Lung (tissue), 12 donors: Measurements from ENCODE around the gene PRG2. TPM values are rescaled to one million over a fixed set of nuclear protein-coding genes. Genes with fewer than 3 reads are reported as not detected.

Experiments used
- ATAC-seq: fragments of 200-7000 bp; cut with Tn5 transposase; one replicate; pipeline ENCODE4 v1.9.1; 2020; ENCODE audit warnings: moderate number of reproducible peaks; ENCODE audit not compliant: insufficient read depth, low FRiP score
- DNase-seq, 3 donors: peaks; one replicate each; pipeline ENCODE4 v3.0.0-alpha.2; 2013 to 2017
- H3K27ac ChIP-seq, 2 donors: one replicate each; pipeline ENCODE4 v1.5.1; 2013; ENCODE audit warnings: mild to moderate bottlenecking in 2 of 2, moderate library complexity in 2 of 2, control low read depth in 1 of 2, inconsistent platforms in 1 of 2, low read depth in 1 of 2, low read length in 1 of 2
- H3K27me3 ChIP-seq, 3 donors: one replicate each; pipeline ENCODE4 v1.5.1; 2013; ENCODE audit warnings: low read length in 2 of 3; ENCODE audit not compliant: control insufficient read depth in 3 of 3, insufficient read depth in 3 of 3
- H3K36me3 ChIP-seq, 4 donors: one replicate each; pipeline ENCODE4 v1.5.1; 2013; ENCODE audit warnings: low read length in 4 of 4, mild to moderate bottlenecking in 1 of 4, moderate library complexity in 1 of 4; ENCODE audit not compliant: control insufficient read depth in 4 of 4, insufficient read depth in 4 of 4
- H3K4me1 ChIP-seq, 5 donors: one replicate each; pipeline ENCODE4 v1.5.1; 2013; ENCODE audit warnings: low read length in 5 of 5, mild to moderate bottlenecking in 2 of 5, moderate library complexity in 1 of 5; ENCODE audit not compliant: control insufficient read depth in 5 of 5, insufficient read depth in 5 of 5
- H3K4me3 ChIP-seq: one replicate; pipeline ENCODE4 v1.5.1; 2013; ENCODE audit warnings: mild to moderate bottlenecking, control low read depth, moderate library complexity
- H3K9ac ChIP-seq, 2 donors: one replicate each; pipeline ENCODE4 v1.5.1; 2013; ENCODE audit warnings: low read length in 2 of 2, control low read depth in 1 of 2; ENCODE audit not compliant: insufficient read depth in 1 of 2
- H3K9me3 ChIP-seq, 4 donors: one replicate each; pipeline ENCODE4 v1.5.1; 2013; ENCODE audit warnings: low read length in 3 of 4, mild to moderate bottlenecking in 1 of 4, moderate library complexity in 1 of 4; ENCODE audit not compliant: control insufficient read depth in 4 of 4, insufficient read depth in 3 of 4
- CTCF ChIP-seq: IDR thresholded peaks from 2 replicates; pipeline ENCODE4 v1.5.1; 2012; ENCODE audit warnings: mild to moderate bottlenecking; ENCODE audit errors: control extremely low read depth, extremely low read depth
- WGBS, 2 donors: extraction: QIAGEN DNeasy Blood & Tissue Kit; methylation state at CpG; one replicate each; pipeline ENCODE4 v1.1.7; 2013; 5-methylcytosine and 5-hydroxymethylcytosine counted together
- polyA plus RNA-seq, 2 donors: library from polyadenylated mRNA; stranded (reverse); fragments of 200-250 nt; gene quantifications; one replicate each; pipeline ENCODE4 v1.2.1, GENCODE V29; 2013
- total RNA-seq, 2 donors: library from RNA; depleted of rRNA in 1 of 2; stranded (reverse); fragments of >200 nt in 1 of 2; gene quantifications; one replicate each; pipeline ENCODE4 v1.2.1, GENCODE V29; 2014 to 2021
- donor health status: control.
- donor health status: control.
- donor health status: Bipolar disorder and iron deficiency.
- donor health status: healthy.
- donor health status: DM: yes; HTN: yes; CAD: no.

The PRG2 gene
- total and polyA plus RNA-seq, 4 donors: 0.68 to 5.3 (median 0.83) TPM

- Histone ChIP-seq H3K4me1 (no peaks in the 10 kb centered on the region), H3K9me3 (no peaks in the 10 kb centered on the region), H3K36me3 (no peaks in the 10 kb centered on the region), H3K27ac (no peak overlapping the region), H3K27me3 (peaks cover 0 to 2% (median 0%) of the 10 kb centered on the region in 3 donors), H3K9ac (no peak overlapping the region), H3K4me3 (no peak overlapping the region)
- DNase-seq (no peak), ATAC-seq (no peak)
- 92 to 93% methylated on average over 4 of the region's 4 CpGs for WGBS, 2 donors
- TF ChIP-seq CTCF: no peak
Measured at GRCh38 chr11:57399972-57400578, 9.6 kb upstream of the PRG2 start.

DNA sequence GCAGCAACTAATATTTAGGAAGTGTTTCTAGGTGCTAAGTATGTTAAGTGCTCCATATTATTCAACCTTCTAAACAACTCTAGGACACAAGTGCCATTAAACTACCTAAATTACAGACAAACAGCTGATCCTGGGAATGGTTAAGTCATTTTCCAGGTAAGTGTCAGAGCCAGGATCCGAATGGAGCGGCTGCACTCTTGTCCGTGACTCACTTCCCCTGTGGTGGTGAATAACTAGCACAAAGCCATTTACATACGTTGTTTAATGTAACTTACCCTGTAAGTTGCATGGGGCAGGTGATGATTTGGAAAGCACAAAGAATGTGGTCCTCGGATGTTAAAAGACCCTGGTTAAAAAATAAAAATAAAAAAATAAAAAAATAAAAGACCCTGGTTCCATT lies 8.8 kb upstream of the PRG2 start:
- H3K9ac ChIP-seq: no peak overlapping the region
- H3K36me3 ChIP-seq: no peaks in the 10 kb centered on the region
- no peak overlapping the region for H3K4me3 ChIP-seq
- H3K27me3 ChIP-seq: peaks cover 0 to 4% (median 0%) of the 10 kb centered on the region in 3 donors
- DNase-seq (no peak), ATAC-seq (no peak)
- TF ChIP-seq CTCF: no peak
- WGBS, 2 donors: 72 to 74% methylated on average over 5 of the region's 5 CpGs
- H3K27ac ChIP-seq: no peak overlapping the region
- H3K9me3 ChIP-seq: no peaks in the 10 kb centered on the region
- H3K4me1 ChIP-seq: no peaks in the 10 kb centered on the region

GRCh38 chr11:57397394-57397990 lies 7.0 kb upstream of the PRG2 start:
- H3K9me3 ChIP-seq: no peaks in the 10 kb centered on the region
- H3K27ac ChIP-seq: no peak overlapping the region
- TF ChIP-seq CTCF: no peak
- H3K9ac ChIP-seq: no peak overlapping the region
- H3K4me1 ChIP-seq: no peaks in the 10 kb centered on the region
- 40 to 73% methylated on average over 4 of the region's 4 CpGs for WGBS, 2 donors
- ATAC-seq (no peak), DNase-seq (no peak)
- no peaks in the 10 kb centered on the region for H3K36me3 ChIP-seq
- peaks cover 0 to 4% (median 0%) of the 10 kb centered on the region in 3 donors for H3K27me3 ChIP-seq
- H3K4me3 ChIP-seq: no peak overlapping the region
